IMR-90 (cell line): ENCODE measurements around the gene WDR62. TPM values are rescaled to one million over a fixed set of nuclear protein-coding genes. Genes with fewer than 3 reads are reported as not detected.

Experiments
- CEBPB ChIP-seq: IDR thresholded peaks from 2 replicates; pipeline ENCODE4 v1.6.1; 2012; ENCODE audit warnings: low read depth, low read length, improper control_type of control experiment
- CTCF ChIP-seq: conservative IDR thresholded peaks from 2 replicates; pipeline ENCODE4 v1.5.1; 2012; ENCODE audit warnings: mild to moderate bottlenecking, low read depth, low read length, improper control_type of control experiment
- MAFK ChIP-seq: IDR thresholded peaks from 2 replicates; pipeline ENCODE4 v1.6.1; 2012; ENCODE audit warnings: low read depth, low read length, improper control_type of control experiment
- MXI1 ChIP-seq: IDR thresholded peaks from 2 replicates; pipeline ENCODE4 v1.6.1; 2012; ENCODE audit warnings: low read depth, mild to moderate bottlenecking, low read length, moderate library complexity, borderline replicate concordance
- POLR2A ChIP-seq: IDR thresholded peaks from 2 replicates; pipeline ENCODE4 v1.6.1; 2012; ENCODE audit warnings: mild to moderate bottlenecking, low read depth, low read length
- RFX5 ChIP-seq: IDR thresholded peaks from 2 replicates; pipeline ENCODE4 v1.8.0; 2012; ENCODE audit warnings: low read depth, mild to moderate bottlenecking, low read length, moderate library complexity
- polyA plus RNA-seq, 3 experiments: library from polyadenylated mRNA; depleted of rRNA; stranded (reverse); fragments of >200 nt; gene quantifications; 2 replicates each; pipeline ENCODE4 v1.2.3, GENCODE V29; 2012; ENCODE audit warnings: low replicate concordance in 1 of 3
- total RNA-seq: library from RNA; depleted of rRNA; stranded (reverse); fragments of >200 nt; gene quantifications from 2 replicates; pipeline ENCODE4 v1.2.3, GENCODE V29; 2012

WDR62 gene
- total and polyA plus RNA-seq, 2 of the 4 experiments (the other 2 are of a cell fraction): 4.5 to 7.0 TPM

GRCh38 chr19:36014012-36014924 is 40.4 kb upstream of the WDR62 start, which contains the start of gene ALKBH6 (continued):
- TF ChIP-seq CTCF: no peak
- no peak for TF ChIP-seq MAFK
- peak; percentile 81 for TF ChIP-seq MXI1
- no peak for TF ChIP-seq RFX5
- TF ChIP-seq CEBPB: no peak
- TF ChIP-seq POLR2A: peak; percentile 53; the same call in 1 of the 2 replicates
